Measurements from ENCODE around the gene NEURL1B.

Gene NEURL1B

GRCh38 chr5:172681421-172681820 lies 40.4 kb downstream of the NEURL1B start:
- TF ChIP-seq GABPA (IDR thresholded peaks at IDR 0.05; ENCODE audit: low read depth) (no peak), POLR2AphosphoS5 (IDR thresholded peaks at IDR 0.05; ENCODE audit: low read depth) (no peak), REST (IDR thresholded peaks at IDR 0.05; ENCODE audit: insufficient replicate concordance, low read depth) (no peak), SPI1 (IDR thresholded peaks at IDR 0.05; ENCODE audit: borderline replicate concordance, low read depth) (no peak), CTCF (IDR thresholded peaks at IDR 0.05; ENCODE audit: insufficient read depth, low read length) (no peak)
- Histone ChIP-seq H3K27ac (replicated peaks) (no peak overlapping the region), H3K4me3 (replicated peaks; ENCODE audit: insufficient read depth, low read length) (no peak overlapping the region), H3K27me3 (ENCODE audit: insufficient read depth, poor library complexity, severe bottlenecking) (peaks cover 3% of the 10 kb centered on the region)
- no peak for DNase-seq (ENCODE audit: low read depth in 1 of 2, low spot score in 1 of 2)

- H3K27ac ChIP-seq (replicated peaks) = no peak overlapping the region
- DNase-seq (ENCODE audit: low read depth in 1 of 2, low spot score in 1 of 2) = no peak
- H3K27me3 ChIP-seq (ENCODE audit: insufficient read depth, poor library complexity, severe bottlenecking) = peaks cover 3% of the 10 kb centered on the region
- H3K4me3 ChIP-seq (replicated peaks; ENCODE audit: insufficient read depth, low read length) = no peak overlapping the region
- no peak for TF ChIP-seq CTCF (IDR thresholded peaks at IDR 0.05; ENCODE audit: insufficient read depth, low read length)
Observed at GRCh38 chr5:172683264-172683644, 42.2 kb downstream of the NEURL1B start.

GRCh38 chr5:172683645-172684471 lies 42.8 kb downstream of the NEURL1B start:
- TF ChIP-seq CTCF (IDR thresholded peaks at IDR 0.05; ENCODE audit: insufficient read depth, low read length) (no peak), POLR2AphosphoS5 (IDR thresholded peaks at IDR 0.05; ENCODE audit: low read depth) (no peak), SPI1 (IDR thresholded peaks at IDR 0.05; ENCODE audit: borderline replicate concordance, low read depth) (no peak), GABPA (IDR thresholded peaks at IDR 0.05; ENCODE audit: low read depth) (no peak), REST (IDR thresholded peaks at IDR 0.05; ENCODE audit: insufficient replicate concordance, low read depth) (no peak)
- Histone ChIP-seq H3K4me3 (replicated peaks; ENCODE audit: insufficient read depth, low read length) (no peak overlapping the region), H3K27ac (replicated peaks) (no peak overlapping the region), H3K27me3 (ENCODE audit: insufficient read depth, poor library complexity, severe bottlenecking) (peaks cover 3% of the 10 kb centered on the region)
- DNase-seq (ENCODE audit: low read depth in 1 of 2, low spot score in 1 of 2) = no peak

- TF ChIP-seq CTCF (IDR thresholded peaks at IDR 0.05; ENCODE audit: insufficient read depth, low read length) (no peak), GABPA (IDR thresholded peaks at IDR 0.05; ENCODE audit: low read depth) (no peak), REST (IDR thresholded peaks at IDR 0.05; ENCODE audit: insufficient replicate concordance, low read depth) (no peak), SPI1 (IDR thresholded peaks at IDR 0.05; ENCODE audit: borderline replicate concordance, low read depth) (no peak), POLR2AphosphoS5 (IDR thresholded peaks at IDR 0.05; ENCODE audit: low read depth) (no peak)
- H3K4me3 ChIP-seq (replicated peaks; ENCODE audit: insufficient read depth, low read length) = no peak overlapping the region
- no peak for DNase-seq (ENCODE audit: low read depth in 1 of 2, low spot score in 1 of 2)
- H3K27me3 ChIP-seq (ENCODE audit: insufficient read depth, poor library complexity, severe bottlenecking) = peaks cover 3% of the 10 kb centered on the region
- no peak overlapping the region for H3K27ac ChIP-seq (replicated peaks)
Observed at GRCh38 chr5:172685091-172685490, 44.0 kb downstream of the NEURL1B start.

Measured in HL-60 (cell line).